ENCODE data around the gene PSMD11. TPM values are rescaled to one million over a fixed set of nuclear protein-coding genes. Genes with fewer than 3 reads are reported as not detected.

The PSMD11 gene
- total and polyA plus RNA-seq, 2 of the 8 experiments (the other 6 are each of a cell fraction or from before 2014, with no cell fraction given): 68.4 to 171 TPM

Small RNA genes lying within 50 kb of the gene (small RNA-seq; reads per million reads assigned to genes)
- gene AC005899.2 (ENCODE audit: insufficient read depth) (not detected), gene AC005899.6 (ENCODE audit: insufficient read depth) (not detected), gene RF00019 (ENCODE audit: insufficient read depth) (not detected)

Other genes starting within 250 kb of the PSMD11 start
- 11.8 and 12.2 TPM in 2 replicates for gene RHBDL3, start 178.7 kb upstream of the PSMD11 start, total RNA-seq (2021; fragmentation: NEBNext Ultra II Directional; extraction: Animal tissue kit (Norgen Biotek cat#: 25700))
- gene RHBDL3, start 178.7 kb upstream of the PSMD11 start, polyA plus RNA-seq (2011; rRNA removed): 9.6 and 15.9 TPM in 2 replicates
- 35.4 and 42.6 TPM in 2 replicates for gene C17orf75, start 102.3 kb upstream of the PSMD11 start, total RNA-seq (2021; fragmentation: NEBNext Ultra II Directional; extraction: Animal tissue kit (Norgen Biotek cat#: 25700))
- 12.0 and 15.8 TPM in 2 replicates for gene C17orf75, start 102.3 kb upstream of the PSMD11 start, polyA plus RNA-seq (2011; rRNA removed)
- 254 and 268 TPM in 2 replicates for gene ZNF207, start 94.4 kb upstream of the PSMD11 start, total RNA-seq (2021; fragmentation: NEBNext Ultra II Directional; extraction: Animal tissue kit (Norgen Biotek cat#: 25700))
- gene ZNF207, start 94.4 kb upstream of the PSMD11 start, polyA plus RNA-seq (2011; rRNA removed): 214 and 286 TPM in 2 replicates
- 9.9 and 10.7 TPM in 2 replicates for gene CDK5R1, start 42.5 kb downstream of the PSMD11 start, total RNA-seq (2021; fragmentation: NEBNext Ultra II Directional; extraction: Animal tissue kit (Norgen Biotek cat#: 25700))
- gene CDK5R1, start 42.5 kb downstream of the PSMD11 start, polyA plus RNA-seq (2011; rRNA removed): 2.7 and 4.3 TPM in 2 replicates